Stomach (tissue), 8 donors: ENCODE measurements around the gene METTL3. TPM values are rescaled to one million over a fixed set of nuclear protein-coding genes. Genes with fewer than 3 reads are reported as not detected.

ENCODE experiments used
- polyA plus RNA-seq, 3 donors: library from polyadenylated mRNA; stranded (reverse); fragments of 200-250 nt; gene quantifications; one replicate each; pipeline ENCODE4 v1.2.3, GENCODE V29; 2013
- total RNA-seq, 5 donors: library from RNA; depleted of rRNA; stranded (reverse); fragments of >200 nt; gene quantifications; one replicate each; pipeline versions ENCODE4 v1.1.0 to v1.2.3, GENCODE V29; 2014 to 2016
- donor health status: healthy with polysubstance abuse.
- donor health status: Bipolar disorder and iron deficiency.
- donor health status: healthy.

Gene METTL3
- total and polyA plus RNA-seq, 8 donors = 8.6 to 84.3 (median 41.2) TPM

Other genes starting within 250 kb of the METTL3 start
- 100 to 1,000 TPM; 110 to 503 (median 282) TPM for gene HNRNPC, start 241.9 kb downstream of the METTL3 start, total RNA-seq
- gene HNRNPC, start 241.9 kb downstream of the METTL3 start, polyA plus RNA-seq = 100 to 1,000 TPM; 396 to 516 (median 409) TPM
- under 1 TPM in 2 of 5 donors, not detected in 3; 0.29 to 0.58 TPM for gene RPGRIP1, start 231.3 kb downstream of the METTL3 start, total RNA-seq
- gene RPGRIP1, start 231.3 kb downstream of the METTL3 start, polyA plus RNA-seq = under 1 TPM in 2 of 3 donors, not detected in 1; 0.19 to 0.28 TPM
- gene SUPT16H, start 127.3 kb downstream of the METTL3 start, total RNA-seq = 10 to 100 TPM; 14.2 to 76.2 (median 27.4) TPM
- gene SUPT16H, start 127.3 kb downstream of the METTL3 start, polyA plus RNA-seq = 10 to 100 TPM; 34.1 to 39.7 (median 35.1) TPM
- 100 to 1,000 TPM in 1 of 5 donors, 10 to 100 TPM in 4; 28.0 to 117 (median 62.8) TPM for gene CHD8, start 55.2 kb downstream of the METTL3 start, total RNA-seq
- 10 to 100 TPM; 13.6 to 25.7 (median 16.0) TPM for gene CHD8, start 55.2 kb downstream of the METTL3 start, polyA plus RNA-seq
- gene RAB2B, start 34.4 kb downstream of the METTL3 start, total RNA-seq = 10 to 100 TPM; 11.3 to 38.6 (median 32.1) TPM
- 10 to 100 TPM in 1 of 3 donors, 1 to 10 TPM in 2; 6.1 to 14.9 (median 7.0) TPM for gene RAB2B, start 34.4 kb downstream of the METTL3 start, polyA plus RNA-seq
- gene TOX4, start 34.1 kb downstream of the METTL3 start, total RNA-seq = 100 to 1,000 TPM in 1 of 5 donors, 10 to 100 TPM in 3, 1 to 10 TPM in 1; 8.4 to 102 (median 55.4) TPM
- 10 to 100 TPM; 17.5 to 29.9 (median 18.7) TPM for gene TOX4, start 34.1 kb downstream of the METTL3 start, polyA plus RNA-seq
- gene SALL2, start 15.0 kb upstream of the METTL3 start, total RNA-seq = 10 to 100 TPM in 1 of 5 donors, 1 to 10 TPM in 2, not detected in 2; 3.3 to 15.2 (median 6.5) TPM
- gene SALL2, start 15.0 kb upstream of the METTL3 start, polyA plus RNA-seq = 1 to 10 TPM; 2.5 to 3.1 (median 2.7) TPM
- not detected for gene OR10G3, start 68.7 kb upstream of the METTL3 start, total RNA-seq
- not detected for gene OR10G3, start 68.7 kb upstream of the METTL3 start, polyA plus RNA-seq
- gene OR10G2, start 123.6 kb upstream of the METTL3 start, total RNA-seq = not detected
- not detected for gene OR10G2, start 123.6 kb upstream of the METTL3 start, polyA plus RNA-seq
- not detected for gene OR4E2, start 142.5 kb upstream of the METTL3 start, total RNA-seq
- gene OR4E2, start 142.5 kb upstream of the METTL3 start, polyA plus RNA-seq = not detected
- not detected for gene OR4E1, start 162.5 kb upstream of the METTL3 start, total RNA-seq
- not detected for gene OR4E1, start 162.5 kb upstream of the METTL3 start, polyA plus RNA-seq